K562 (cell line): Measurements from ENCODE around the gene NAPA. TPM values are rescaled to one million over a fixed set of nuclear protein-coding genes. Genes with fewer than 3 reads are reported as not detected.

Experiments
- ATAC-seq: fragments of 200-7000 bp; cut with Tn5 transposase; 3 replicates; pipeline ENCODE4 v1.9.1; 2020; ENCODE audit warnings: moderate library complexity
- BruUV-seq: library from RNA; stranded (reverse); fragments of 400-500 nt; replicated peaks from 2 replicates; lab custom pipeline; 2021; lab: Mats Ljungman, UMichigan
- CTCF ChIA-PET: fragments of 300-600 bp; formaldehyde crosslinking; extraction: SDS; loops from one replicate; lab custom pipeline; 2021; ENCODE audit warnings: low intra/inter-chr PET ratio; lab: Yijun Ruan, JAX
- POLR2A ChIA-PET: fragments of 300-600, 350-650 bp; sonication (Branson Sonifier 250); formaldehyde crosslinking; extraction: SDS; loops from one replicate; lab custom pipeline; 2021; ENCODE audit warnings: antibody characterized with exemption, inconsistent platforms; lab: Yijun Ruan, JAX
- DNase-seq, 4 experiments: peaks; one replicate each; pipeline versions ENCODE4 v3.0.0 to v3.0.0-alpha.2; 2011 to 2018; ENCODE audit warnings: low spot score in 3 of 4, mixed read lengths in 3 of 4; ENCODE audit errors: extremely low read depth in 1 of 4
- FAIRE-seq: peaks from 2 replicates; lab custom pipeline; 2011; peaks lifted over from hg19 to GRCh38; lab: Jason Lieb, UNC
- H2AFZ ChIP-seq: 2 replicates; pipeline ENCODE4 v1.6.0; 2011; ENCODE audit warnings: low read depth, low read length, control low read depth, inconsistent platforms
- H3K27ac ChIP-seq: fragments of 200-600 bp; 3 replicates; pipeline ENCODE4 v1.8.0; 2011; ENCODE audit warnings: low read depth, mild to moderate bottlenecking, control low read depth, inconsistent platforms, low read length, moderate library complexity, mixed read lengths; ENCODE audit errors: extremely low read depth
- H3K27me3 ChIP-seq, 2 experiments: fragments of 300-600 bp in 1 of 2; 2 replicates in 1 of 2; 3 replicates in 1 of 2; pipeline versions ENCODE4 v1.6.0 to v1.8.0; 2011; ENCODE audit warnings: inconsistent platforms in 2 of 2, low read length in 2 of 2, mild to moderate bottlenecking in 1 of 2, mixed read lengths in 1 of 2, moderate library complexity in 1 of 2; ENCODE audit not compliant: control insufficient read depth in 2 of 2, insufficient read depth in 2 of 2
- H3K36me3 ChIP-seq: fragments of 300-600 bp; 3 replicates; pipeline ENCODE4 v1.8.0; 2011; ENCODE audit warnings: mild to moderate bottlenecking, low read length, inconsistent platforms; ENCODE audit not compliant: control insufficient read depth, insufficient read depth
- H3K4me1 ChIP-seq, 2 experiments: fragments of 200-600 bp in 1 of 2; replicated peaks in 1 of 2; 2 replicates in 1 of 2; 3 replicates in 1 of 2; pipeline versions ENCODE4 v1.5.1 to v1.8.0; 2011; ENCODE audit warnings: inconsistent platforms in 2 of 2, low read length in 2 of 2, mild to moderate bottlenecking in 1 of 2, mixed read lengths in 1 of 2, moderate library complexity in 1 of 2; ENCODE audit not compliant: control insufficient read depth in 2 of 2, insufficient read depth in 2 of 2
- H3K4me2 ChIP-seq: 2 replicates; pipeline ENCODE4 v1.6.1; 2011; ENCODE audit warnings: low read length, control low read depth, inconsistent platforms, mixed read lengths; ENCODE audit not compliant: insufficient read depth
- H3K4me3 ChIP-seq: fragments of 200-600 bp; sonication (generic), shearing (Covaris generic); 2 replicates; pipeline ENCODE4 v1.5.1; 2016; ENCODE audit warnings: control low read depth, inconsistent platforms
- H3K79me2 ChIP-seq: fragments of 200-600 bp; 3 replicates; pipeline ENCODE4 v1.8.0; 2011; ENCODE audit warnings: low read length, inconsistent platforms; ENCODE audit not compliant: control insufficient read depth, insufficient read depth
- H3K9ac ChIP-seq, 2 experiments: 2 replicates each; pipeline versions ENCODE4 v1.6.0 to v1.6.1; 2011; ENCODE audit warnings: low read depth in 2 of 2, low read length in 2 of 2, control low read depth in 1 of 2, inconsistent platforms in 1 of 2, mild to moderate bottlenecking in 1 of 2, mixed read lengths in 1 of 2; ENCODE audit not compliant: insufficient read depth in 1 of 2
- H3K9me1 ChIP-seq: one replicate; pipeline ENCODE4 v1.6.0; 2011; ENCODE audit warnings: inconsistent platforms, mild to moderate bottlenecking, low read length, moderate library complexity; ENCODE audit not compliant: control insufficient read depth, insufficient read depth
- H3K9me3 ChIP-seq: replicated peaks from 2 replicates; pipeline ENCODE4 v1.5.1; 2011; ENCODE audit warnings: low read depth, low read length, inconsistent platforms; ENCODE audit not compliant: control insufficient read depth, insufficient read depth
- H4K20me1 ChIP-seq: replicated peaks from 2 replicates; pipeline ENCODE4 v1.6.1; 2011; ENCODE audit warnings: low read length, inconsistent platforms, mixed read lengths; ENCODE audit not compliant: control insufficient read depth, insufficient read depth
- BRF1 ChIP-seq: IDR thresholded peaks from 3 replicates; pipeline ENCODE4 v1.6.1; 2011; ENCODE audit warnings: borderline replicate concordance, mild to moderate bottlenecking; ENCODE audit not compliant: insufficient read length; ENCODE audit errors: extremely low read depth
- CC2D1A ChIP-seq: fragments of 450-650 bp; IDR thresholded peaks from 2 replicates; pipeline ENCODE4 v1.6.1; 2017; ENCODE audit warnings: mild to moderate bottlenecking
- CXXC5 ChIP-seq: fragments of 250-450 bp; sonication (Bioruptor Pico); IDR thresholded peaks from 2 replicates; pipeline ENCODE4 v1.8.0; 2022; ENCODE audit warnings: inconsistent platforms, mild to moderate bottlenecking, moderate library complexity
- NFIC ChIP-seq: fragments of 450-650 bp; IDR thresholded peaks from 2 replicates; pipeline ENCODE4 v1.6.1; 2017; ENCODE audit warnings: mild to moderate bottlenecking, inconsistent platforms
- ZKSCAN1 ChIP-seq: fragments of 150-350 bp; IDR thresholded peaks from 2 replicates; pipeline ENCODE4 v1.6.1; 2016; ENCODE audit warnings: low read depth, low read length
- ZNF174 ChIP-seq: fragments of 250-450 bp; sonication (Bioruptor Pico); IDR thresholded peaks from 2 replicates; pipeline ENCODE4 v1.4.0; 2020; ENCODE audit warnings: mild to moderate bottlenecking
- ZNF444 ChIP-seq: fragments of 250-450 bp; sonication (Bioruptor Pico); IDR thresholded peaks from 2 replicates; pipeline ENCODE4 v1.4.0; 2020; ENCODE audit warnings: mild to moderate bottlenecking, moderate library complexity
- ZNF592 ChIP-seq: fragments of 450-650 bp; IDR thresholded peaks from 2 replicates; pipeline ENCODE4 v1.6.1; 2017; ENCODE audit warnings: antibody characterized with exemption, mild to moderate bottlenecking
- ZSCAN29 ChIP-seq: fragments of 450-650 bp; IDR thresholded peaks from 2 replicates; pipeline ENCODE4 v1.6.1; 2017
- WGBS: fragments of 100-300 bp; shearing (Covaris generic); methylation state at CpG from one replicate; pipeline ENCODE4 v1.1.6; 2016; ENCODE audit warnings: low coverage, mixed read lengths; ENCODE audit not compliant: insufficient coverage; ENCODE audit errors: missing lambda C conversion rate; 5-methylcytosine and 5-hydroxymethylcytosine counted together
- in situ Hi-C: fragments of 300-500 bp; cut with MboI; formaldehyde crosslinking; loops from 4 replicates; pipeline ENCODE4 v1.15.0; 2018; ENCODE audit warnings: inconsistent platforms, mixed read lengths
- intact Hi-C: fragments of 100-400 bp; cut with micrococcal nuclease; formaldehyde crosslinking; loops from 2 replicates; pipeline ENCODE4 v1.14.2; 2022
- polyA plus RNA-seq, 8 experiments: library from polyadenylated mRNA; depleted of rRNA in 4 of 8; stranded (reverse) in 5 of 8; unstranded in 3 of 8; fragments of >200 nt; fragmentation: Nextera tagmentation in 2 of 8; fragmentation: Illumina TruSeq in 1 of 8; extraction: Ambion mirVana in 2 of 8; extraction: Trizol in 1 of 8; gene quantifications; 2 replicates each; pipeline versions ENCODE4 v1.2.1 to v1.2.3, GENCODE V29; 2011 to 2014; ENCODE audit warnings: inconsistent platforms in 1 of 8, missing spikeins in 1 of 8
- total RNA-seq, 7 experiments: library from RNA; depleted of rRNA in 6 of 7; stranded (reverse); fragments of >200 nt in 6 of 7; fragmentation: Illumina TruSeq in 2 of 7; extraction: Trizol in 2 of 7; gene quantifications; 2 replicates each; pipeline versions ENCODE4 v1.2.1 to v1.2.3, GENCODE V29; 2011 to 2021; ENCODE audit warnings: low replicate concordance in 1 of 7

Gene NAPA
- total and polyA plus RNA-seq, 9 of the 15 experiments (the other 6 are each of a cell fraction or from before 2014, with no cell fraction given): 5.4 to 98.6 (median 77.5) TPM

- WGBS: 95% methylated on average over 10 of the region's 13 CpGs
- DNase-seq (no peak), ATAC-seq (no peak)
- in situ Hi-C loops (no loop called here), intact Hi-C loops (no loop called here)
- no peaks in the 10 kb centered on the region for H3K9me3 ChIP-seq
- H2AFZ ChIP-seq: no peak overlapping the region
- H3K4me1 ChIP-seq: peaks cover 1 to 37% of the 10 kb centered on the region in 2 experiments; a peak in 4 of 5 replicates
- peaks cover 18% of the 10 kb centered on the region for H3K79me2 ChIP-seq
- H3K36me3 ChIP-seq: peaks cover 60% of the 10 kb centered on the region
- CTCF ChIA-PET: no interaction called here
- no peaks in the 10 kb centered on the region for H3K9me1 ChIP-seq
- H3K4me2 ChIP-seq: no peak overlapping the region
- no peak overlapping the region for H3K4me3 ChIP-seq
- no peak for TF ChIP-seq ZSCAN29
- TF ChIP-seq ZNF592: no peak
- no peak for TF ChIP-seq ZNF444 (CRISPR knock-in tag)
- no peak for TF ChIP-seq CXXC5 (CRISPR knock-in tag)
- no peak for TF ChIP-seq ZKSCAN1
- TF ChIP-seq ZNF174: no peak
- TF ChIP-seq NFIC: no peak
- no peak for TF ChIP-seq CC2D1A
- no peak for TF ChIP-seq BRF1
- TF ChIP-seq, all 486 proteins: peak for 0
- no peak overlapping the region for H3K9ac ChIP-seq
- BruUV-seq: no TSS peak
- no peak overlapping the region for H3K27ac ChIP-seq
- POLR2A ChIA-PET: interaction anchor here (0.6 to 1.4 kb wide), 3 partner anchors 9 to 12 kb away, joined by 3 to 5 read pairs (median 3); partner anchors contain the start of gene NAPA
- no peaks in the 10 kb centered on the region for H3K27me3 ChIP-seq
- H4K20me1 ChIP-seq: peaks cover 3% of the 10 kb centered on the region
- no peak for FAIRE-seq
These were observed 11.6 kb downstream of the NAPA start for GRCh38 chr19:47503130-47503825.
